HG02610 (cell line): ENCODE data around the gene MYRIP.

Source experiments
- ATAC-seq: cut with Tn5 transposase; IDR thresholded peaks from one replicate; pipeline ENCODE4 v1.9.1; 2021; ENCODE audit warnings: mild to moderate bottlenecking, moderate library complexity; ENCODE audit not compliant: unreplicated experiment

The MYRIP gene

DNA sequence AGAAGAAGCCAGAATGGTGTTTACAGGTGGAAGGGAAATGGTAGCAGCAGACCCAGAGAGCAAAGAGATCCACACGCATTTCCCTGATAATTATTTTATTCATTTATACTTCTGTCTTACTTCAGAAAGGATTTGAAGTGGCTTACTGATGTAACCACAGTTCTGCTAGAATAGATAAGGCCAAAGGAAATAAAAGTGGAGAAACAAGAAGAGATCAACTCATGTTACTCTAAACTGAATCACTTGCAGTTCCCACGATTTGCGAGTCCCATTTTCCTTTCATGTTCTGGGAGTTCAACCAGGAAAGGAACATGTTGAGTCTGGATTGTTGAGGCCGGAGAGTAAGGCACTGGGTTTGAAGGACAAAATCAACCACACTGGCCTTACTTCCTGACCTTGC, 151.8 kb downstream of the MYRIP start:
- no peak for ATAC-seq

DNA sequence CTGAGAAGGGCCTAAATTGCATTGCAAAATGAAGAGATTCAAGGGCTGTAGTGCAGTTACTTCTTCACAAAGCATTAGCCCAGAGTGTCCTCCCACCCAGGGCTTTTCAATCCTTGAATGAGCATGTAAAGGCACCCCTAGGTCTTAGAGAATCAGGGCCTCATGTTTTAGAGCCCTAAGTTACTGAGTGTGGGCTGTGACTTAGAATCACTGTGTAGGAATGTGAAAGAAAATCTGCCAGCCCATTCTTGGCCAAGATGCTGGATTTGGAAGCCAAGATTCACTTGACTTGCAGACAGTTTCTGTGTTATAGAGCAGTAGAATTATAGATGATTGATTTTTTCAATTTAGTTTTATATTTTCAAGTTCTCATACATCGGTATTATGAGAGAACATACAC, 153.2 kb downstream of the MYRIP start:
- no peak for ATAC-seq

DNA sequence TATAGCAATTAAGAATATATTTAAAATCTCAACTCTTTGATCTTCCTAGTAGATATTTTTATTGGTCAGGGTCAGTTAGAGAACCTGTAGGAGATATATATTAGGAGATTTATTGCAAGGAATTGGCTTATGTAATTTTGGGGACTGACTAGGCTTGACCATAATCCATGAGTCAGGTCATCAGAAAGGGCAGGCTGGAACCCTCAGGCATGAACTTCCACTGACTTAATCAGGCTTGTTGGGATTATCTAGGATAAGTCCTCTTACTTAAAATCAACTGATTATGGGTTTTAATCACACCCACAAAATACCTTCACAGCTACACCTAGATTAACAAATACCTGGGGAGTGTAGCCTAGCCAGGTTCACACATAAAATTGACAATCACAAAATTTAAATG, 156.1 kb downstream of the MYRIP start:
- no peak for ATAC-seq

DNA sequence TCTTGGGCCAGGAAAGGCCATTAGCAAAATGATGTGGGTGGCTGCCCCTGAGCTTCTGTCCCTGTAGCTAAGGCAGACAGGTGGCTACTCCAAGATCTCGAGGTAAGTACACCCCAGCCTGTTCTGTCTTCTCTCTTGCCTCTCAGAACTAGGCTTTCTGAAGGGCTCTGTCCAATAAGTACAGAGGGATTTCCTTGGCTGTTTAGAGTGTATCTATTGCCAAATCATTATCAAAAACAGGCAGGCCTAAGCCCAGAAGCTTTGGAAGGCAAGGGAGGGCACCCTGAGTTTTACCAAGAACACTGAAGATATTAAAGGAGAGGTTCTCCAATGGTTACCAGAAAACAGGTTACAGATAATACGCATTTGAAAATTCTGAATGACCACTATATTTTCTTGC, 156.6 kb downstream of the MYRIP start:
- ATAC-seq, result no peak

DNA sequence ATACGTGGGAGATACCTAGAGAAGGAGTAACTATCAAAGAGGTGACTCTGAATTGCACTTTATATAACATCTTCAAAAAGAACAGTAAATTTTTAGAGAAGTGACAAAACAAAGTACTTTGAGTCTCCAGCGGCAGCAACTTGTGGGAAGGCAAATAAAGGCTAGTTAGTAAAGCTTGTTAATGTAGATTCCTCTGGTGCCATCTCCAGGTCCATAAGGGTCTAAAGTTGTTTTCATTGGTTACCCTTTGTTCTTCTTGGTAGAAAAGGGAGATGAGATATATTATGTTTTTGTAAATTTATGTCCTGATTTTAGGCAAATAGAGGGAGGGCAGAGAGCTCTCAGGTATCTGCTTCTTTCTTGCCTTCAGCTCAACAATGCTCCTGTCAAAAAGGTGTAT, 161.6 kb downstream of the MYRIP start:
- no peak for ATAC-seq

DNA sequence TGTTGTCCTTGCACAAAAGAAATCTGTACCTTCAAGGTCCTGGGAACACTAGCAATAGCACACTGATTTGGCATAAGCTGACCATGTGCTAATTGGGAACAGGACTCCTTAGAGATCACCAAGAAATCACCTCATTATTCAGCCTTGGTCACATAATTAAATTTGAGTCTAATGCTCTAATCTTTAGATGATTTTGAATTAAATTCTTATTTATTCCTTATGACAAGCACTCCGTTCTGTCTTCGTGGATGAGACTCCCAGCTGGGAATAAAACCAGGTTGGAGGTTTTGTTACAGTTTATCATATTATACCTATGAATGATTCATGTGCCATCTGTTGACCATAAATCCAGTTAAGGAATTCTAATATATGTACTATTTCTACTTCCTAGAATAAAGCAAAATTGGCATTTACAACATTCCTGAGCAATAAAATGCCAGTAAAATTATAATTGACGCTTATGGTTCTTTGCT, 162.2 kb downstream of the MYRIP start:
- ATAC-seq, result no peak

DNA sequence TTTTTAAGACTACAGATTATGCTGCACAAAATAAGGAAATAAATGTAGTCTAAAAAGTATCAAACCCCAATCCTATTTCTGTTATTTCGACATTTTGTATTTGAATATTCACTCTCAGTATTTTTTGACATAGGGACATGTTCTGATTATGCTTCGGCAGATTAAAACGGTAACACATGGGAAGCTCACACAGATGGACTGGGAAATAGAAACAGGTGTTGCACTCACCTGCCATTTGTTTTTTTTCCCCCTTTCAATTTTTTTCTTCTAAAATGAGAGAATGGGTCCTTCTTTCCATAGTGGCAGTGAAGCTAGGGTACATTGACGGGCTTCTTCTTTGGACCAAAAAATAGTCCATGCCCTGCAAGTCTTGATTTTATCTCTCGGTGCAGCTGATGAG, 163.1 kb downstream of the MYRIP start:
- ATAC-seq, result no peak

DNA sequence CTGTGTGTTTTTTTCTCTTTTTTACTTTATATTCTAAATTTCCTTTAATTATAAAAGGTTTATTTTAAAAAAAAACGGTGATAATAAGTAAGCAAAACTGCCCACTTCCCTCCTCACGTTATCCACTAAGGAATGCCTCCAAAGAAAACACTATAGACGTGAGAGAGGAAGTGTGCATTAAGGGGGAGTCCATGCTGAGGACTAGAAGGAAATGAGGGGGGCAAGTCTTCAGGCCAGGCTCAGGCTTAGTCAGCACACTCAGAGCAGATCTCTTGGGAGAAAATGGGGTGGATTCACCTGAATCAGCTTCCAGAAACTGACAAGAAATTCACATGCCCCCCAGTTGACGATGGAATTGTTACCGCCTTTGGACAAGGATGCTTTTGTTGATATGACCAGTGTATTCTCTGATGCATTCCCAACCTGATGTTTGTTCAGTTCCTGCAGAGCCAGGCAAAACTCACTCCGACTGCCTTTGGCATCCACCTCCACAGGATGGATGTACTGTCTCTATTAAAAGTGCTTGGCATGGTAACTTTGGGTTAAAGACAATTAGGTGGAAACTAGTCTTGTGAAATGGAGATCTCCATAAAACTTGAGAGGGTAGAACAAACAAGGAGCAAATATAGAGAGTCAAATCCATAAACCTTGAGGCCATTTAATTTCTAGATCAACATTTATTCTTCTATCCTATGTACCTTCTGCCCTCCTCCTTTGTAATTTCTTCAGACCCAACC, 167.8 kb downstream of the MYRIP start:
- ATAC-seq, result no peak

DNA sequence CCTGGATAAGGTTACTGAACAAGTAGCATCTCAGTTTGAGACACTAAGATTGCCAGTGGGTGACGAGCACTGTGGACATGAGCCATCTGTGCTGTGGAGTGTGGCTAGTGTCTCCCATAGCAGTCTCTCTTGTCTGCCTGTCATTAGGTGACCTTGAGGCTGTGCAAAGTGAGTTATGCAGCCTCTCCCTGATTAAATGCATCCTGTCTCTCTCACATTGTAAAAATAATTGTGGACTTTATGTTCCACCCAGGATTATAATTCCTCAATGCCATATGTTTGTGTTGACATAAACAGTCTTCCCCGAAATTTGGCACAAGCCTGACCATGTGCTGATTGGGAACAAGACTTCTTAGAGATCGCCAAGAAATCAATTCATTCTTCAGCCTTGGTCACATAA, 168.9 kb downstream of the MYRIP start:
- ATAC-seq, result no peak

DNA sequence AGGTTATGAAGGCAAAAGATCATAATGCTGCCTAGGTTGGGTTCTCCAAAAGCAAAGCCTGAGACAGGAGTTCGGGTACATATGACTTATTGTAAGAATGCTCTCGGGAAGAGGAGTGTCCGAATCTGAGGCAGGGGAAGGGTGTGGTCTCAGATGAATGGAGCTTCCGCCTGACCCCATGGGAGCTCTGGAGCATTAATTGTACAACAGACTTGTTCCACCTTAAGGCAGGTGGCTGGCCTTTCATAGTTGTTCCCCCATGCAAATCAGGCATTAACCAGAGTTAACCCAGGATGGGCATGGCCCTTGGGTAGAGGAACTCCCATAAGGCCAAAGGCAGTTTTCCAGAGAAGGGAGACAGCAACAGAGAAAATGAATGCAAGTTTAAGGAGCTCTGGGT, 170.6 kb downstream of the MYRIP start:
- ATAC-seq, result no peak

DNA sequence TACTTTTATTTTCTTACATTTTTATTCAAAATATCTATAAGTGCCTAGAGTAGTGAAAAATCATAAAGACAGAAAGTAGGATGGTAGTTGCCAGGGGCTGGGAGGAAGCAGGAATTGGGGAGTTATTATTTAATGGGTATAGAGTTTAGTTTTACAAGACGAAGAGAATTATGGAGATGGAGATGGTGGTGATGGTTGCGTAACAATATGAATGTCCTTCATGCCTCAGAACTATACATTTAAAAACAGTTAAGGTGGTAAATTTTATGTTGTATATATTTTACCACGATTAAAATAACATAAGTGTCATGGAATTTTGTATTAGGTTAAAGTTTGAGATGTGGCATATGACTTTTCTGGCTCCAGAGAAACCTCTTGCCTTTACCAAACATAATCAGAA, 171.4 kb downstream of the MYRIP start:
- no peak for ATAC-seq

DNA sequence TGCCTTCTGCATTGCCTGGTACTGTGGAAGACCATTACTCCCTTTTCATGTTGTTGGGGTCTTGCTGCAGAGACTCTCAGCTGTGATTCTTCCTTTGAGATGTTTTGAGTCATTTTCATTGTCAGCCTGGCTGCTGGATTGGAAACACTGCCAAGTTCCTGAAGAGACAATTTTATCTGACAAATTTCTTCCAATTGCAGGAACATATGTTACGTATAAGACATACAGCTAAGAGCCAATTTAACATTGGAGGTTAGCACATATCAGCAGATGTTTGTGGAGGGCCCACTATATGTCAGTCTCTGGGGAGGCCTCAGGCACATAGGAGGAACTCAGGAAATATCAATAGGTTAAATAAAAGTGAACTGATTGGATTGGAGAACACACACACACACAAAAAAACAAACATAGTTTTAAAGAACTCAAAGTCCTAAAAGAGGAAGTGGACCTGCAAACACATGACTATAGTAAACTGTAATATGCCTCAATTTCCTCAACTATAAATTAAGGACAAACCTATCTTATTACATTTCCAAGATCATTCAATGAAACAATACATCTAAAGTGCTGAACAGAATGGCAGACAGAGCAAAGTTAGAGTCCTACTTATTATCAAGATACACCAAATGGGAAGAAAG, 172.3 kb downstream of the MYRIP start:
- ATAC-seq, result no peak

DNA sequence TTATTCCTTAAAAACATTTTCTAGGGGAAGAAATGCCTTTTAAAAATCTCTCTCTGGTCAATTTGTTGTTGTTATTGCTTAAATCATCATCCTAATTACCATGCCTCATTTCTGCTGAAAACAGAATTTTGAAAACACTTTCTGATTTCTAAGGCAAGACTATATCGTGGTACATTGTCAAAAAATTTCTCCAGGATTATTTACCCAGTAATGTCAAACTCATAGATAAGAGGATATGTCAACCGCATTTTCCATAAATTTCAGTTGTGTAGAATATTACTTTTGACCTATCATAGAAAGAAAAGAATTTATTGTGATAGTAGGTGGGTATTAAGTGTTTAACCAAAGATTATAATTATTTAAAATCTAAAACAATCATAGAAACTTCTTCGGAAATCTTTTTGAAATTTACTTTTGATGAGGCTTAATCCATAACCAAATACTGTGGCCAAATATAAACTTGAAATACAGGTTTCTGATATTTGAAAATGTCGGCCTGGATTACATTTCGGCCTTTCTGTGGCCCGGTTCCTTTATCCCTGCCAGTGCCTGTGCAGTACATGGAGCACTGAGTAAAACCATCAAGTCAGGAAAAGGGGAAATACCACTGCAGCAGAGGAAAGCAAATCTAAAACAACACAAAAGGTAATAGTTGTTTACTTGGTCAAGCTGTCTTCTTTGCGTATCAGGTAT, 173.4 kb downstream of the MYRIP start:
- ATAC-seq, result no peak

DNA sequence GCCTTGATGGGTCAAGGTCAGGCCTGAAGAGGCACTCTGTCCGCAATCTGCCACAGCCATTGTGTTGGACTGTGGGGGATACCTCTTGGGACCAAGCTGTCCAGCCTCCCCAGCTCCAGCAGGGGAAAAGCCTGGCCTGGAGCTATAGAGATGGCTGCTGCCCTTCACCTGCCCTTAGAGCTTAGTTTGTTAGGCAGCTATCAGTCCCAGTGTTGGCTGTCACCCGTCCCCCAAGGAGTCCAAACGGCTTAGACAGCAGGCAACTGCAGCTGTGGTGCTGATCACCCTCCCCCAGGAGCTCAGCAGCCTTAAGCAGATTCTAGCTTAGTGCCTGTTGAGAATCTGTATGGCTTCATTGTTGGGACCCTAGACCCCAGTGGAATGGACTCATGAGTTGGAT, 180.3 kb downstream of the MYRIP start:
- no peak for ATAC-seq

DNA sequence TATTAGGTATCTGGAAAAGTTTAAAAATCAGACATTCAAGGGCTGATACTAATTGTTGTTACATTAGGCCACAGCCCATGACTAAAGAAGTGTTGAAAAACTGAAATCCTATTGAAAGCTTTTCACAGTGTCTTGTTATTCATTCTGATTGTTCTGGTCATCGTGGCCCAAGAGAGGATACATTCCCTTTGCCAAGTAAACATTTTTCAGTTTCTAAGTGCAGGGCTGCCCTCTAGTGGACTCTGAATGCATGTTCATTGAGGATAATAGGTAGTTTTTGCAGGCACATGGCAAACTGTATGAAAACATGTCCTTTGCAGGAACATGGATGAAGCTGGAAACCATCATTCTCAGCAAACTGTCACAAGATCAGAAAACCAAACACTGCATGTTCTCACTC, 181.1 kb downstream of the MYRIP start:
- ATAC-seq, result no peak

DNA sequence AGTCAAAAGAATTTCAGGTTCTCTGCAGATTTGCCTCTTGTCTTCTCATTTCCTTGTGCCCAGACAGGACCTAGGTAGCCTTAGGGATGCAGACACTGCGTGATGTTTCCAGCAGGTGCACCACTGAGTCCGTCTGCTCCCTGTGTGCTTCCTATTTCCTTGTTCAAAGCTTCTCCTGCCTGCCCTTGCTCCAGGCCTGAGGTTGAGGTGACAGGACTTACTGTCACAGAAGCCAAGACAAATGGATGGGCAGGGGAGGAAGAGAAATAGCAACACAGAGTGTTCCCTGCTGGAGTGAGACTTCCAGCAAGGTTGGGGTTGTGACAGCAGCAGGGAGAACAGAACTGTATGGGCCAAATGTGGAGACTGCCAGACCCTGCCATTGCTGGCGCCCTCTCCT, 199.4 kb downstream of the MYRIP start:
- no peak for ATAC-seq

DNA sequence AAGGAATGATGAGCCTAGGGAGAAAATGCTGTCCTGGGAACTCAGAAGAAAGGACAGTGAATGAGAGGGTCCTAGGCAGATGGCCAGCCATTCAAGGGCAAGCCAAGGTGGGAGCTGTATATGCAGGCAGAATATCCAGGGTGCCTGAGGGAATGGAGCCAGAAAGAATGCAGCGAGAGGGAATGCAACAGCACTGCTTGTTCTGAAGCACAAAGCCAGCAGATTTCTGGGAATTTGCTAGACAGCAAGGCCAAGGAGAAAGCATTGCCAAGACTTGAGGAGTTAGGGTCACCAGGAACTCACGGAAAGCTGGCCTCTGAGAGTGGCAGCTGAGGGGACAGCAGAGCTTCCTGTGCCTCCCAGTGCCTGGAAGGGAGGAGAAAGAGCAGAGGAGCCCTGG, 200.6 kb downstream of the MYRIP start:
- no peak for ATAC-seq

DNA sequence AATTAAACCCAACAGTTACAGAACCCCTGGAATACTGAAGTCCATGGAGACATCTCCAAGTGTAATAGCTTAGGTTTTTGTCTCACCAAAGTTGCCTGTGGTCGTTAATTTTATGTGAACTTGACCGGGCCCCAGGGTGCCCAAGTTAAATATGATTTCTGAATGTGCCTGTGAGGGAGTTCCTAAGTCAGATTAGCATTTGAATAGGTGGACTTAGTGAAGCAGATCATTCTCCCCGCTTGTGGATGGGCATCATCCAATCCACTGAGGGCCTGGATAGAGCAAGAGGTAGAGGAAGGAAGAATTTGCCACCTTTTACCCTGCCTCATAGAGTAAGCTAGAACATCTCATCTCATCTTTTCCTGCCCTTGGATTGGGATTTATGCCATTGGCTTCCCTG, 203.0 kb downstream of the MYRIP start:
- ATAC-seq, result no peak

DNA sequence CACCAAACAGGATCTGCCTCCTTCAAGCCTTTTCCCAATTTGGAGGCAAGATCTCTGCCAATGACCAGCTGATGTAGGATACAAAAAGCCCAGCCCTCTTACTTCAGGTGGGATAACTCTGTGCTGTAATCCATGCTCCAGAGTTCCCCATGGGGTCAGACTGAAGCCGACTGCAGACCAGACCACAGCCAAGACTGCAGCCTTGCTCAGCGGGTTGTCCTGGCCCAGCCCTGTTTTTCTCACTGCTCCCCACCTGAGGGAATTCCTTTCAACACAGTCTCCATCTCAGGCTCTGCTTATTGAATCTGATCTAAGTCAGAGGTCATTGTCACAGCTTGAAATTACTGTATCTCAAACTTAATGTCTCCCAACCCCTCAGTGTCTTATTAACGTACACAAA, 207.0 kb downstream of the MYRIP start:
- no peak for ATAC-seq

DNA sequence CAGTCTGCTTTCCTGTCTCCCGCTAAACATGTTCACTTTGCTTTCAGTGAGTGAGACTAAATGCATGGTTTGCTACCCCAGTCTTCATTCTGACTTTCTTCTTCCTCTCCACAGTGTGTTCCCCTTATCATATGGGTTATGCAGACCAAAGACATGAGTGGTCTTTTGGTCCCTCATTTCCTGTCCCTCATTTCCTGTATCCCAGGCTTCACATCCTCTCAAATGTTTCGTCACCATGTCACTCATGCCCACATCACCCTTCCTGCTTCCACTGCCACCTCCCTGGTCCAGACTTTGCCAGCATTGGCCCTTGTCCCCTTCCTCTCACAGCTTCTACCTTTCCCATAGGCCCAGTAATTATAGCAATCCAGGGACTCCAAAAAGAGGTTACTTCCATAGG, 209.0 kb downstream of the MYRIP start:
- ATAC-seq, result no peak

DNA sequence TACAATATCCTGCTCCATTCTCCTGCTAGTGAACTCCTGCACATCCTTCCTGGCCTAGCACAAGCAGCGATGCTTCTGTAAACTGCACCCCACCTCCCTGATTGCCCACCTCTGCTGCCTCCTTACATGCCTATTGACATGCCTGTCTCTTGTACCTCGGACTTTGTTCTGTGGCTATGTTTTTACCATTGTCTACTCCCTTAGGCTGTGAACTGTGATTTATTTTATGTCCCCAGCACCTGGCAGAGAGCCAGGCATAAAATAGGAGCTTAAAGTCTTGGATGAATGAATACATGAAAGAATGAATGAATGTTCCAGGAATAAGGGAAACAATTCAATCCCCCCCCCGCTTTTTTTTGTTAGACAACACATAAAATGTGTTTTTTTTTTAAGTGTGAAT, 210.0 kb downstream of the MYRIP start:
- ATAC-seq, result no peak

DNA sequence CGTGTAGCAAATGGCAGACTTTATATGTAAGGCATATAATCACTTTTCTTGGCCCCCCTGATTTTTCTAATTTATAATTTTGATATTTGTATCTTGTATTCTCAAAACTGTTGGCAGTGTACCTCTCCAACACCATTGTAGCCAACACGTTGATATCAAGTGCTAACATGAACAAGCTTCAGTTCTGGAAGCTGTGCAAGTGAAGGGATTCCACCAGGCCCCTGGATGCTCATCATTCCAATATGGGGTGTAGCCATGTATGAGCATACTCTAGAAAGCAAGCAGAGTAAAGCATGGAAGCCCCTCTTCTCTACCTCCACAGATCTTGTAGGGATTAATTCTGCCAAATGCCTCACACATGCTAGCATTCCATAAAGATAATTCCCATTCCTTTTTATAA, 211.3 kb downstream of the MYRIP start:
- no peak for ATAC-seq
